ENCODE measurements around the gene PLK1.
"Not testable (repeated sequence)": the region's sequence is repeated elsewhere in the genome, so short reads cannot be mapped to it uniquely, and the experiment has no call there.

- not testable (repeated sequence) for TF ChIP-seq EZH2 (IDR thresholded peaks at IDR 0.05; ENCODE audit: low read depth, unreplicated experiment); CTCF (conservative IDR thresholded peaks at IDR 0.05; ENCODE audit: low read depth in 2 of 2)
Measured at GRCh38 chr16:23722613-23723240, 44.0 kb downstream of the PLK1 start.
